Fibroblast of the aortic adventitia (primary cell): ENCODE results near the gene ZFAND3. TPM values are rescaled to one million over a fixed set of nuclear protein-coding genes. Genes with fewer than 3 reads are reported as not detected.

Experiments used
- DNase-seq: peaks from one replicate; pipeline ENCODE4 v3.0.0-alpha.2; 2010; ENCODE audit warnings: low read depth
- H3K4me3 ChIP-seq: 2 replicates; pipeline ENCODE4 v1.5.1; 2011; ENCODE audit warnings: low read depth, mild to moderate bottlenecking, control low read depth, low read length, moderate library complexity
- total RNA-seq: library from RNA; depleted of rRNA; stranded (reverse); fragments of >200 nt; gene quantifications from 2 replicates; pipeline ENCODE4 v1.2.3, GENCODE V29; 2012; ENCODE audit warnings: low replicate concordance
- TF ChIP-seq, protein P1 (sequence below): IDR thresholded peaks from 2 replicates; pipeline ENCODE4 v1.5.1; 2011; ENCODE audit warnings: mild to moderate bottlenecking, low read length, control low read depth, inconsistent platforms; ENCODE audit not compliant: insufficient read depth

The ZFAND3 gene
- total RNA-seq, 1 donor = 31.3 TPM

DNA sequence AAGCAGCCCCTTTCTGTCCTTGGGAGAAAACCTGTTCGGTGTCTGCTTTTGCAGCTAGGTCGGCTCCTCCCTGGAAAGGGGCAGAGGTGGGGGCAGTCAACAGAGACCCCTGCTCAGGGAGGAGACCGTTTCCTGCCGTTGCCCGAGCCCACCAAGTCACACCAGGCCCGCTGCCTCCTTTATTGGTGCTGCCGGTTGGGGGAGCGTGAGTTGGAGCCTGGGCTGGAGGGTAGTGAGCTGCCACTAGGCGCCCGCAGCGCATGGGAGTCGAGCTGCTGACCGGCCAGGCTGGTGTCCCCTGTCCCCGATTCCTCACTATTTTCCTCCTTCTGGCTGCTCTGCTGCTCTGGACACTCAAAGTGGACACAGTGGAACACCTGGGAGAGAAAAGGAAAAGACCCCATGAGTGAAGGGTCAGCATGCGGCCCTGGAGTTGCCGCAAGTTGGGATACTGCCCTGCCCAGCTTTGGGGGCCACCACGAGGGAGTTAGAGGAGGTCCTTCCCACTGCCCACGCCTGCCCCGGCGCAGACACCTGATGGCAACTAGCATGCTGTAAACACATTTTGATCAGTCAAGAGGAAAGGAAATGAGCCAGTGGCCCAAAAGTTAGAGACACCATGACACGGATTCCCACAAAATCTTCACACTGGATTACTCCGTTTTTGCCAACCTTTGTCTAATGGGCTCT lies 355.4 kb downstream of the ZFAND3 start:
- TF ChIP-seq, protein P1, sequence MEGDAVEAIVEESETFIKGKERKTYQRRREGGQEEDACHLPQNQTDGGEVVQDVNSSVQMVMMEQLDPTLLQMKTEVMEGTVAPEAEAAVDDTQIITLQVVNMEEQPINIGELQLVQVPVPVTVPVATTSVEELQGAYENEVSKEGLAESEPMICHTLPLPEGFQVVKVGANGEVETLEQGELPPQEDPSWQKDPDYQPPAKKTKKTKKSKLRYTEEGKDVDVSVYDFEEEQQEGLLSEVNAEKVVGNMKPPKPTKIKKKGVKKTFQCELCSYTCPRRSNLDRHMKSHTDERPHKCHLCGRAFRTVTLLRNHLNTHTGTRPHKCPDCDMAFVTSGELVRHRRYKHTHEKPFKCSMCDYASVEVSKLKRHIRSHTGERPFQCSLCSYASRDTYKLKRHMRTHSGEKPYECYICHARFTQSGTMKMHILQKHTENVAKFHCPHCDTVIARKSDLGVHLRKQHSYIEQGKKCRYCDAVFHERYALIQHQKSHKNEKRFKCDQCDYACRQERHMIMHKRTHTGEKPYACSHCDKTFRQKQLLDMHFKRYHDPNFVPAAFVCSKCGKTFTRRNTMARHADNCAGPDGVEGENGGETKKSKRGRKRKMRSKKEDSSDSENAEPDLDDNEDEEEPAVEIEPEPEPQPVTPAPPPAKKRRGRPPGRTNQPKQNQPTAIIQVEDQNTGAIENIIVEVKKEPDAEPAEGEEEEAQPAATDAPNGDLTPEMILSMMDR = no peak
- DNase-seq = no peak
- no peak overlapping the region for H3K4me3 ChIP-seq

- no peak overlapping the region for H3K4me3 ChIP-seq
- no peak for DNase-seq
- TF ChIP-seq, protein P1 = no peak
These were observed 356.3 kb downstream of the ZFAND3 start for GRCh38 chr6:38175786-38176185.

GRCh38 chr6:38176797-38177751 lies 357.5 kb downstream of the ZFAND3 start:
- H3K4me3 ChIP-seq = no peak overlapping the region
- no peak for DNase-seq
- TF ChIP-seq, protein P1 = no peak

DNA sequence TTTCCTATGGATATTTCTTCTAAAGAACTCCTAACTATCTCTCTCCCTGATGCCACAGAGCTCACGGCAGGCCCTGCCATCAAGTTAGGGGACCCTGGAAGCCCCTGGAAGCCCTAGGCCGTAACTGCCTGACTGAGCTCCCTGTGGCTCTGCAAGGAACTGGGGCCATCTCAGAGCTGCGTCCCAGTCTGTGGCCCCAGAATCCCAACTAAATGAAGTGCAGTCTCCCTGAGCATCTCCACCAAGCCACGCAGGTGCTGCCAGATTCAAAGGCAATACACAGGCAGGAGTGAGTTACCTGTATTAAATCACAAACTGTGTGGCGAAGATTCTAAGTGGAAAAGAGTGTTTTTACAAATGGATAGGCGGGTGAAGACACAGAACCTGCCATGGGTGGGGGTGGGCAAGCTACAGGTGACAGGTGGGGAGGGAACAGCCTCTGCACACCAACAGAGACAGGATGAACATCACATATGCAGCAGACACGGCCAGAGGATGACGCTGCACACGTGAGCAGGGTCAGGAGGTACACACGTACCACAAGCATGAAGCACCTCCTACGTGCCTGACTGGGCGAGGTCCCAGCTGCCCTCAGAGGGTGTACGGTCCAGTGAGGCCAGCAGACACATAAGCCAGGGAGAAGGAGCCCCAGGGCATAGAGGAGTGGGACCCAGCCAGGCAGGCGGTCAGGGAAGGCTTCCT lies 358.5 kb downstream of the ZFAND3 start:
- TF ChIP-seq, protein P1 = no peak
- no peak for DNase-seq

GRCh38 chr6:38178584-38178886 lies 359.0 kb downstream of the ZFAND3 start:
- no peak for DNase-seq
- TF ChIP-seq, protein P1 = no peak

More for the DNA sequence above, 358.5 kb downstream of the ZFAND3 start:
- H3K4me3 ChIP-seq = no peak overlapping the region

GRCh38 chr6:38179300-38179699 lies 359.8 kb downstream of the ZFAND3 start:
- no peak for DNase-seq
- TF ChIP-seq, protein P1 = no peak
- H3K4me3 ChIP-seq = no peak overlapping the region

More at GRCh38 chr6:38178584-38178886, 359.0 kb downstream of the ZFAND3 start:
- H3K4me3 ChIP-seq = no peak overlapping the region
